ENCODE measurements around the gene THRB. TPM values are rescaled to one million over a fixed set of nuclear protein-coding genes. Genes with fewer than 3 reads are reported as not detected.
A peak's percentile ranks its signal among the peaks of the same experiment; 100 is the strongest.

Gene THRB
- total and polyA plus RNA-seq, 8 donors, result 2.1 to 12.4 (median 7.8) TPM

- TF ChIP-seq, protein P1, sequence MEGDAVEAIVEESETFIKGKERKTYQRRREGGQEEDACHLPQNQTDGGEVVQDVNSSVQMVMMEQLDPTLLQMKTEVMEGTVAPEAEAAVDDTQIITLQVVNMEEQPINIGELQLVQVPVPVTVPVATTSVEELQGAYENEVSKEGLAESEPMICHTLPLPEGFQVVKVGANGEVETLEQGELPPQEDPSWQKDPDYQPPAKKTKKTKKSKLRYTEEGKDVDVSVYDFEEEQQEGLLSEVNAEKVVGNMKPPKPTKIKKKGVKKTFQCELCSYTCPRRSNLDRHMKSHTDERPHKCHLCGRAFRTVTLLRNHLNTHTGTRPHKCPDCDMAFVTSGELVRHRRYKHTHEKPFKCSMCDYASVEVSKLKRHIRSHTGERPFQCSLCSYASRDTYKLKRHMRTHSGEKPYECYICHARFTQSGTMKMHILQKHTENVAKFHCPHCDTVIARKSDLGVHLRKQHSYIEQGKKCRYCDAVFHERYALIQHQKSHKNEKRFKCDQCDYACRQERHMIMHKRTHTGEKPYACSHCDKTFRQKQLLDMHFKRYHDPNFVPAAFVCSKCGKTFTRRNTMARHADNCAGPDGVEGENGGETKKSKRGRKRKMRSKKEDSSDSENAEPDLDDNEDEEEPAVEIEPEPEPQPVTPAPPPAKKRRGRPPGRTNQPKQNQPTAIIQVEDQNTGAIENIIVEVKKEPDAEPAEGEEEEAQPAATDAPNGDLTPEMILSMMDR (IDR thresholded peaks at IDR 0.05), result no peak
- DNase-seq (no peak), ATAC-seq (no peak), FAIRE-seq (no peak)
- Histone ChIP-seq H3K4me1 (no peaks in the 10 kb centered on the region), H3K36me3 (no peaks in the 10 kb centered on the region), H3K27me3 (no peaks in the 10 kb centered on the region), H3K27ac (no peak overlapping the region), H3K4me3 (no peak overlapping the region), H3K9me3 (no peaks in the 10 kb centered on the region)
- 90 to 96% methylated on average over 5 of the region's 5 CpGs for WGBS, 2 donors
- intact Hi-C loops (cut with DNase I), result no loop called here
Observed at GRCh38 chr3:24481193-24481592, 13.5 kb downstream of the THRB start.

DNA sequence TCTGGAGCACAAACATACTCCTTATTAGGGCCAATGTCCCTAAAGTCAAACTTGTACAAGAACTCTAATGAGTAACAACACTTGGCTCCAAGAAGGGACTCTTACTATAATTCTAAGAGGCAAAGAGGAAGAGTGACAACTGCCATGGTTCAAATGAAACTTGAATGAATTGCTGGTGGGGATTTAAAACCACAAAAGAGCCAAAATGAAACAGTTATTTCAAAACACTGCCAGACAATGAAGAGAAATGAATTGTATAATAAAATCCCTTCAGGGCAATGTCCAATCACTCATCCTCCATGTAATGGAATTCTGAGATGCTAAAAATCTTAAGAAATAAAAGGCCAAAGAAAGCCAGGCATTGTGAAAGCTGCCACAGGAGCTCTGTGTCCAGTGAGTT, 14.2 kb downstream of the THRB start:
- no peak overlapping the region for H3K4me3 ChIP-seq
- no peak for DNase-seq
- TF ChIP-seq, protein P1 (IDR thresholded peaks at IDR 0.05), result no peak
- no peaks in the 10 kb centered on the region for H3K27me3 ChIP-seq
- H3K4me1 ChIP-seq, result no peaks in the 10 kb centered on the region
- ATAC-seq, result no peak
- FAIRE-seq, result no peak
- H3K9me3 ChIP-seq, result no peaks in the 10 kb centered on the region
- no peak overlapping the region for H3K27ac ChIP-seq
- intact Hi-C loops (cut with DNase I), result no loop called here
- H3K36me3 ChIP-seq, result no peaks in the 10 kb centered on the region

DNA sequence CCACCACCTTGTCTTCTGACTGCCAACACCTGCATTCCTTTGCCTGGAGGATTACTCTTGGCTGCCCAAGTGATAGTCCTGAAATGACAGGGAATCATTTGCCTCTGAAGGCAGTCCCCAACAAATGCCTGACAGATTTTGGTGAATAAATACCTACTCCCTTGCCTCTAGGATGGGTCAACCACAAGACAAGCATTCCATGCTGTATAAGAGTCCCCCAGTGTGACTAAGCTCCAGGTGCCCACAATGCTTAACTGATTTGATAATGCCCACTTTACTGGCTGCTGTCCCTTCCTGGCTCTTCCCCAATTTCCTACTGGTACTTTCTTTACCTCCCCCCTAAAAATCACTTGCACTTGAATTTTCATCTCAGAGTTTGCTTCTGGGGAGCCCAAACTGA, 14.8 kb downstream of the THRB start:
- Histone ChIP-seq H3K27me3 (no peaks in the 10 kb centered on the region), H3K4me3 (no peak overlapping the region), H3K36me3 (no peaks in the 10 kb centered on the region), H3K27ac (no peak overlapping the region), H3K4me1 (no peaks in the 10 kb centered on the region), H3K9me3 (no peaks in the 10 kb centered on the region)
- DNase-seq (no peak), ATAC-seq (no peak), FAIRE-seq (no peak)
- intact Hi-C loops (cut with DNase I), result no loop called here
- TF ChIP-seq, protein P1 (IDR thresholded peaks at IDR 0.05), result no peak

DNA sequence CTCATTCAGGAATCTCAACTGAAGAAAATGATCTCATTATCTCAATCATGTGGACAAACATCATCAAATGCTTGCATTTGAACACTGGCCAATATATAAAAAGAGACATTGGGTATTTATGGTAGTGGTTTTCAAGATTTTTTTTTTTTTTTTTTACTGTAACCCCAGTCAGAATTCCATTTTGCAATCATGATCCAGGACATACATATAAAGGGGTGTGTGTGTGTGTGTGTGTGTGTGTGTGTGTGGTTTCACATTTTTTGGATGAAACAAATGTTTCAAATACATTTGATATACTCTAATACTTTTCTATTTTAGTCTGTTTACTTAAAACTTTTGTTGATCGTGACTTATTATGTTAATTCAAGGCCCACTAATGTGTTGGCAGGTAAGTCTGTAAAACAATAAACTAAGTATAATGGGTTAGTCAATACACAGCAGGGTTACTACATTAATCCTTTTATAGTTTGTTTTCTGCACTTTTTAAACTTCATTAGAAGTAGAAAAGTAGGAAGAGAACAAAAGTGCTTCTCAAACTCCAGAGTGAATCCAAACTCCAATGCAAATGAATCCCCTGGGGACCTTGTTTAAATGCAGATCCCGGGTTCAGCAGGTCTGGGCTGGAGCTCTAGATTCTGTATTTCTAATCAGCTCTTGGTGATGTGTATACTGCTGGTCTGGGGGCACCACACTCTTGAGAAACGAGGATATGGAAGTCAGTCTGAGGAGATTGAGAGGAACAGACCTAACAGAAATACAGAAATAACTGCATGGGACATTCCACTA, 17.6 kb downstream of the THRB start:
- intact Hi-C loops (cut with DNase I), result no loop called here
- Histone ChIP-seq H3K4me3 (no peak overlapping the region), H3K4me1 (no peaks in the 10 kb centered on the region), H3K27ac (no peak overlapping the region), H3K36me3 (no peaks in the 10 kb centered on the region), H3K9me3 (no peaks in the 10 kb centered on the region), H3K27me3 (no peaks in the 10 kb centered on the region)
- DNase-seq, result no peak
- WGBS, 2 donors, result 46 to 47% methylated on average over 3 of the region's 3 CpGs
- TF ChIP-seq, protein P1 (IDR thresholded peaks at IDR 0.05), result no peak
- ATAC-seq, result no peak
- no peak for FAIRE-seq

DNA sequence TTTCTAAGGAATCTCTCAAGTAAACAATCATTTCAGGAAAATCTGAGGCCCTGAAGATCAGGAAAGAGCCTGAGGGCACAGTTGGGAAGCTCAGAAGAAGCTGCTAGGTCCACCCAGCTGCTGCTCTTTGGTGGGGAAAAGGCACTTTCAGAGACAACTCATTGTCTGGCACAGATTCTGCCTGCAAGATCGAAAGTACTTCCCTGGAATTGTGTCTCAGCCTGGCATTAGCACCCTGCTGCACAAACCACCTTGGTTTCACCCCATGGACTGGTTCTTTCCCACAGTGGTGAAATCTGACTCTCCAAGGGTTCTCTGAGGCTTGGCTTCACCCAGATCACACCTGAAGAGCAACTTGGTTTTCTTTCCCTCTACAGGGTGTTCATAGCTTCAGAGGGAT, 18.7 kb downstream of the THRB start:
- intact Hi-C loops (cut with DNase I), result no loop called here
- Histone ChIP-seq H3K4me3 (no peak overlapping the region), H3K27ac (no peak overlapping the region), H3K36me3 (no peaks in the 10 kb centered on the region), H3K27me3 (no peaks in the 10 kb centered on the region), H3K9me3 (no peaks in the 10 kb centered on the region), H3K4me1 (no peaks in the 10 kb centered on the region)
- 18 to 30% methylated on average over 1 of the region's 1 CpG for WGBS, 2 donors
- no peak for DNase-seq
- TF ChIP-seq, protein P1 (IDR thresholded peaks at IDR 0.05), result no peak
- no peak for FAIRE-seq
- peak in 3 of 4 donors; percentile 56 to 75 (median 67) for ATAC-seq
